Activated naive CD4-positive, alpha-beta T cell treated with anti-CD3 and anti-CD28 coated beads, Interleukin-2, amount 10 ng/mL, durations not matched to agents 7 days and 5 days (primary cell): ENCODE measurements around the gene DLX2.

ENCODE experiments used
- CTCF ChIA-PET: fragments of 350-600 bp; sonication (Branson Sonifier 250); formaldehyde crosslinking; loops from one replicate; lab custom pipeline; 2021; ENCODE audit warnings: antibody characterized with exemption; lab: Charles Lee
- DNase-seq: peaks from one replicate; pipeline ENCODE4 v3.0.0-alpha.2; 2020
- H3K27ac Mint-ChIP-seq: one replicate; pipeline ENCODE4 v1.8.0; 2021; ENCODE audit warnings: mild to moderate bottlenecking, moderate library complexity, mixed read lengths
- H3K27me3 Mint-ChIP-seq: one replicate; pipeline ENCODE4 v1.8.0; 2021; ENCODE audit warnings: mild to moderate bottlenecking, mixed read lengths
- H3K36me3 Mint-ChIP-seq: one replicate; pipeline ENCODE4 v1.8.0; 2021; ENCODE audit warnings: mixed read lengths
- H3K4me1 Mint-ChIP-seq: one replicate; pipeline ENCODE4 v1.8.0; 2021; ENCODE audit warnings: mixed read lengths
- H3K4me3 Mint-ChIP-seq: one replicate; pipeline ENCODE4 v1.8.0; 2021; ENCODE audit warnings: mild to moderate bottlenecking, moderate library complexity, mixed read lengths
- H3K9me3 Mint-ChIP-seq: one replicate; pipeline ENCODE4 v1.8.0; 2021; ENCODE audit warnings: mixed read lengths

DLX2 gene

DNA sequence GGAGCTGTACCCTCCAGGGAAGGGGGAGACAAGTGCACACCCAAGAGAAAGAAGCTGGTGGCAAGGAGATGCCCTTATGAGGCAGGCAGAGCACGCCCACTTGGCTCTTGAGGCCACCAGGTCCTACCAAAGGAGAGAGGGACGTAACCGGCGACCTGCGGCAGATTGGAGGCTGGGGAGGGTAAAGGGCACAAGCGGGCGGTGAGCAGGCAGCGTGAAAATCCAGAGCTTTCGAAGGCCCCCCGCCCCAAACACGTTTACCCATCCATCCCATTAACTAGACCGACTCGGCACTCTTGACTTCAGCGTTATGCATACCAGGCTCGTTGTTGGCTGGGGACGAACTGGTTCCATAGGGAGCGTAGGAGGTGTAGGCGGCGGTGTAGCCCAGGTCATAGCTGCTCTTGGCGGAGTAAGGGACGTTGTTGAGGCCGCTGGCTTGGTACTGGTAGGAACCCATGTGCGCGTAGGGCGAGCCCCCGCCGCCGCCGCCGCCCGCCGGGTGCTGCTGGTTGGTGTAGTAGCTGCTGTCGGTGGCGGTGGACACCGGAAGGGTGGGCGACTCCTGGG is 794 bp downstream of the DLX2 start:
- Mint-ChIP-seq H3K4me1 (peaks cover 61% of the 10 kb centered on the region), H3K27me3 (peaks cover 99% of the 10 kb centered on the region), H3K27ac (peak overlapping the region; percentile 77), H3K9me3 (no peaks in the 10 kb centered on the region), H3K36me3 (peaks cover 3% of the 10 kb centered on the region), H3K4me3 (peak overlapping the region; percentile 75)
- no peak for DNase-seq
- CTCF ChIA-PET: interaction anchor here (0.8 to 7.9 kb wide), 4 partner anchors 10 to 397 kb away, joined by 3 to 103 read pairs (median 8); partner anchors contain the start of gene DLX1

DNA sequence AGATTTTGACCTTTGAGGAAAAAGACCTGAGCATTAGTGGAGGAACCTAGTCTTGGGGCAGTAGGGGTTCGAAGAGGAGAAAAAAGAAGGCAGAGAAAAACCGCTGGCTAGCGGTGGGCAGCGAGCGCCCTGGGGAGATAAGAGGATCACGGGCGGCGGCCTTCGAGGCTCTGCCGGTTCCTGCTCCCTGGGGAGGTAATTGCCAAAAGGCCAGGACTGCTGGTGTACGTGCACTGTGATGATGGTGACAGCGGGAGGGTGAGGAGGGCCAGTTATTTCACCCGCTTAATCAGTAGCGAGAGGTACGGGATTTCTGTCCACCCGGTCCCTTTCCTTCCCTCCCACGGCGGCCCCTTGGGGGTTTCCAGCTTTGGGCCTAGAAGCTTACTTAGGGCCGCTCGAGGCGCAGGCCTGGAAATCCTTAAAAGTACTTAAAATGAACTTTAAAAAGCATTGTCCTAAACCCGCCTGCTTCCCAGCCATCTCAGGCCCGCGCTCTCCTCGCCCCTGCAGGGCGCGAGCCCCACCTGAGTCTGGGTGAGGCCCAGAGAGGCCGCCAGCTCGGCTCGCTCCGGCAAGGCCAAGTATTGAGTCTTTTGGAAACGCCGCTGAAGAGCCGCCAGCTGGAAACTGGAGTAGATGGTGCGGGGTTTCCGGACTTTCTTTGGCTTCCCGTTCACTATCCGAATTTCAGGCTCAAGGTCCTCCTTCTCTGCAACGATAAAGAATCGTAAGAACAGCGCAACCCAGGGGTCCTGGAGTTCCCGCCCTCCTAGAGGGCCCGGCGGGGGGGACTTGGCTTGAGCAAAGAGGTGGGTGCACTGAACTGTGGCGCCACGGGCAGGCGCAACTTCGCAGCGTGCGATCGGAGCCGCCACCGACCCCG is 1.5 kb downstream of the DLX2 start:
- peaks cover 99% of the 10 kb centered on the region for H3K27me3 Mint-ChIP-seq
- CTCF ChIA-PET: interaction anchor here (0.8 to 7.9 kb wide), 4 partner anchors 10 to 396 kb away, joined by 3 to 103 read pairs (median 8); partner anchors contain the start of gene DLX1
- H3K27ac Mint-ChIP-seq: peak overlapping the region; percentile 77
- H3K4me1 Mint-ChIP-seq: peaks cover 60% of the 10 kb centered on the region
- no peaks in the 10 kb centered on the region for H3K9me3 Mint-ChIP-seq
- no peak for DNase-seq
- H3K36me3 Mint-ChIP-seq: peaks cover 3% of the 10 kb centered on the region
- H3K4me3 Mint-ChIP-seq: peak overlapping the region; percentile 75

GRCh38 chr2:172100080-172100934 is 2.4 kb downstream of the DLX2 start:
- peak overlapping the region; percentile 10 for H3K4me3 Mint-ChIP-seq
- peaks cover 60% of the 10 kb centered on the region for H3K4me1 Mint-ChIP-seq
- CTCF ChIA-PET: interaction anchor here (7.9 kb wide), 1 partner anchor 396 kb away, joined by 103 read pairs; no protein-coding TSS in a partner anchor

GRCh38 chr2:172099472-172100079 is 3.1 kb downstream of the DLX2 start:
- Mint-ChIP-seq H3K9me3 (no peaks in the 10 kb centered on the region), H3K27me3 (peaks cover 99% of the 10 kb centered on the region), H3K4me1 (peaks cover 60% of the 10 kb centered on the region), H3K36me3 (peaks cover 3% of the 10 kb centered on the region), H3K27ac (no peak overlapping the region), H3K4me3 (no peak overlapping the region)
- CTCF ChIA-PET: interaction anchor here (0.8 to 1.0 kb wide), 2 partner anchors 18 to 395 kb away, joined by 3 to 5 read pairs; no protein-coding TSS in a partner anchor
- no peak for DNase-seq

More at GRCh38 chr2:172100080-172100934, 2.4 kb downstream of the DLX2 start:
- H3K36me3 Mint-ChIP-seq: peaks cover 3% of the 10 kb centered on the region
- H3K27me3 Mint-ChIP-seq: peaks cover 99% of the 10 kb centered on the region
- H3K27ac Mint-ChIP-seq: no peak overlapping the region
- DNase-seq: no peak
- no peaks in the 10 kb centered on the region for H3K9me3 Mint-ChIP-seq

DNA sequence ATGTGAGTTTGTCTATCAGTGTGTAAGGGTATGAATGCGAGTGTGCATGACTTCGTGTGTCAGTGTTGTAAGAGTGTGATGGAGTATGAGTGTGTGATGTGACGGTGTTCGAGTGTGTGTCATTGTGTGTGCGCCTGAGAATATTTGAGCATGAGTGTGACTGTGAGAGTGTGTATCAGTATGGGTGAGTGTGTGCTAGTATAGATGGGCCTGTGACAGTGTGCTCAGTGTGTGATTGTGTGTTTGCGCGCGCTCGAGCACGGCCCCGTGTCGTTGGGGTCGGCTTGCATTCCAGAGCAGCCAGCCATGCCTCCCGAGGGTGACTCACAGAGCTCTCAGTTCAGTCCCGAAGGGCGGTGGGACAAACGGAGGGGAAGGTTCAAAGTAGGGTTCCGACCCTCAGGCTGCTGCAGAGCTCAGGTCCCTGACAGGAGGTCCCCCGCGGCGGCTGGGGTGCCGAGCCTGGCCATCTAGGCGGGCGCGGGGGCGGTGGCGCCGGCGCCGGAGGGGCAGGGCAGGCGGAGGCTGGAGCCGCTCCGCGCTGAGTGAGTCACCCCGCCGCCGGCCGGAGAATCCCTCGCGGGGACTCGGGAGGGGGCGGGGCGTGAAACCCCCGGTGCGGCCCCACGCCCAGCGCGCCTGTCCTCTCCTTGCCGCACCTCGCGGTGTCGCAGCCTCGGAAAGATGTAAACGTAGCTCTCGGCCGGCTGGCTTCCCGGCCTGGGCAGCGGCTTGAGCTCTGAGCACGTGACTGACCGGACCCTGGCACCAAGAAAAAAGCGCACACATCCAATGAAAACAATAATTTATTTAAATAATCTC is 3.8 kb downstream of the DLX2 start:
- H3K27ac Mint-ChIP-seq: peak overlapping the region; percentile 60
- H3K9me3 Mint-ChIP-seq: no peaks in the 10 kb centered on the region
- H3K4me1 Mint-ChIP-seq: peaks cover 59% of the 10 kb centered on the region
- H3K36me3 Mint-ChIP-seq: peaks cover 3% of the 10 kb centered on the region
- no peak for DNase-seq
- CTCF ChIA-PET: interaction anchor here (0.8 to 1.0 kb wide), 2 partner anchors 17 to 395 kb away, joined by 3 to 5 read pairs; no protein-coding TSS in a partner anchor
- H3K27me3 Mint-ChIP-seq: peaks cover 99% of the 10 kb centered on the region
- H3K4me3 Mint-ChIP-seq: peak overlapping the region; percentile 5

GRCh38 chr2:172098287-172098649 is 4.4 kb downstream of the DLX2 start:
- peaks cover 58% of the 10 kb centered on the region for H3K4me1 Mint-ChIP-seq
- no peak for DNase-seq
- H3K9me3 Mint-ChIP-seq: no peaks in the 10 kb centered on the region
- H3K4me3 Mint-ChIP-seq: peak overlapping the region; percentile 5
- CTCF ChIA-PET: no interaction called here
- H3K36me3 Mint-ChIP-seq: peaks cover 3% of the 10 kb centered on the region
- peaks cover 100% of the 10 kb centered on the region for H3K27me3 Mint-ChIP-seq
- peak overlapping the region; percentile 60 for H3K27ac Mint-ChIP-seq

GRCh38 chr2:172097557-172098131 is 5.1 kb downstream of the DLX2 start:
- no peak overlapping the region for H3K4me3 Mint-ChIP-seq

DNA sequence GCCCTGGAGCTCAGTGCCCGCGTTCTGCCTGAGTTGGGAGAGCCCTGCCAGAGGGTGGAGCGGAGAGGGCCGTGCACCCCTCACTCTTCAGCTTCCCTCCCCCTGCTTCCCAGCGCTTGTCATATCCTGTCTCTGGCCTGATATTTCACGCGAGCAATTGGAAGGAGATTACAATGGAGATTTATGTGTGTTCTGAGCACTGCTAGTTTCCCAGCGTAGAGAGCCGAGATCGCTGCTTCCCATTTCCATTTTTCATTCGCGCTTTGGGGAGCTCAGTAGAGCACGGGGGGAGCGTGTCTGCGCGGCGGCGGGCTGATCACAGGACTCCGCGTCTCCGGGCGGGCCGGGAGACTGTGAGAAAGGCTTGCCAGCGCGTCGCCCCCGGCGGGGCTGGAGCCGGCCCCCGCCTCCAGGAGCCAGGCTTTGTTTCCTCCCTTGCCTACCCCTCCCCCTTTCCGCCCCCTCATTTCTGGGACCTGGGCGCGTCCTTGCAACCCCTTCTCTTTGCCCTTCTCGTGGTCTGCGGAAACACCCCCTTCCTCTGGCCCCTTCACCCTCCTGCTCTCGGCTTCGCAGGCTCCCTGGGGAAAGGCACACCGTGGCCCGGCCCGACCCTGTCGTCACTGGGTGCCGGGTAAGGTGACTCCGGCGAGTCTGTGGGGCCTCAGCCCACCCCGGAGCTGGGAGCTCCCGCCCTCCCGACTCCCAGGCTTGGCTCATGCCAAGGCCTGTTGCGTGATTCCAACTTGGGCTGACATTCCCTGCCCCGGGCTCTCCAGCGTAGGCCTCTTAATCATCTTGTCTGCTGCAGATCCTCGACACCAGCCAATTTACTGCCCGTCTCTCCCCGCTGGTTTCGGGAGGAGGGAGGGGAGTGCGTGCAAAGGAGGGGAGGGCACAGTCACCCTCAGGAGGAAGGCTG is 5.8 kb downstream of the DLX2 start:
- no peak for DNase-seq
- Mint-ChIP-seq H3K36me3 (peaks cover 3% of the 10 kb centered on the region), H3K9me3 (no peaks in the 10 kb centered on the region), H3K27me3 (peaks cover 100% of the 10 kb centered on the region), H3K27ac (no peak overlapping the region), H3K4me1 (peaks cover 49% of the 10 kb centered on the region), H3K4me3 (peak overlapping the region; percentile 24)
- CTCF ChIA-PET: interaction anchor here (1.3 to 2.5 kb wide), 2 partner anchors 9 to 365 kb away, joined by 4 to 11 read pairs; no protein-coding TSS in a partner anchor

More at GRCh38 chr2:172097557-172098131, 5.1 kb downstream of the DLX2 start:
- DNase-seq: no peak
- H3K27me3 Mint-ChIP-seq: peaks cover 100% of the 10 kb centered on the region
- H3K36me3 Mint-ChIP-seq: peaks cover 3% of the 10 kb centered on the region
- CTCF ChIA-PET: no interaction called here
- H3K4me1 Mint-ChIP-seq: peaks cover 55% of the 10 kb centered on the region
- H3K9me3 Mint-ChIP-seq: no peaks in the 10 kb centered on the region
- no peak overlapping the region for H3K27ac Mint-ChIP-seq

GRCh38 chr2:172095905-172096625 is 6.6 kb downstream of the DLX2 start:
- Mint-ChIP-seq H3K9me3 (no peaks in the 10 kb centered on the region), H3K27ac (no peak overlapping the region), H3K36me3 (peaks cover 3% of the 10 kb centered on the region), H3K27me3 (peaks cover 97% of the 10 kb centered on the region), H3K4me1 (peaks cover 42% of the 10 kb centered on the region), H3K4me3 (peak overlapping the region; percentile 77)
- DNase-seq: no peak
- CTCF ChIA-PET: interaction anchor here (0.5 to 2.5 kb wide), 5 partner anchors 10 to 388 kb away, joined by 3 to 11 read pairs (median 4); partner anchors contain the start of gene DLX1

- Mint-ChIP-seq H3K9me3 (no peaks in the 10 kb centered on the region), H3K36me3 (peaks cover 3% of the 10 kb centered on the region), H3K27me3 (peaks cover 97% of the 10 kb centered on the region), H3K4me3 (peak overlapping the region; percentile 77), H3K4me1 (peaks cover 39% of the 10 kb centered on the region), H3K27ac (peak overlapping the region; percentile 64)
- peak; percentile 77 for DNase-seq
- CTCF ChIA-PET: interaction anchor here (1.1 to 2.5 kb wide), 3 partner anchors 10 to 387 kb away, joined by 3 to 11 read pairs (median 6); partner anchors contain the start of gene DLX1
These were observed 7.4 kb downstream of the DLX2 start for GRCh38 chr2:172095146-172095904.
